ENCODE results near the gene ROBO1. TPM values are rescaled to one million over a fixed set of nuclear protein-coding genes. Genes with fewer than 3 reads are reported as not detected.

ROBO1 gene
- total RNA-seq, 2 experiments from 2014 or later, result not detected

- Mint-ChIP-seq H3K36me3 (ENCODE audit: low read depth) (no peaks in the 10 kb centered on the region), H3K27ac (no peak overlapping the region), H3K9me3 (no peaks in the 10 kb centered on the region)
These were observed 1122.0 kb downstream of the ROBO1 start for GRCh38 chr3:78645628-78646310.

GRCh38 chr3:78644847-78645246 is 1123.0 kb downstream of the ROBO1 start:
- CTCF ChIA-PET, result interaction anchor here (1.4 to 1.5 kb wide), 2 partner anchors 10 to 12 kb away, joined by 4 to 8 read pairs; no protein-coding TSS in a partner anchor
- Mint-ChIP-seq H3K4me3 (no peak overlapping the region), H3K27ac (no peak overlapping the region), H3K27me3 (no peaks in the 10 kb centered on the region), H3K9me3 (no peaks in the 10 kb centered on the region), H3K4me1 (no peaks in the 10 kb centered on the region), H3K36me3 (ENCODE audit: low read depth) (no peaks in the 10 kb centered on the region)
- no peak for DNase-seq
- POLR2A ChIA-PET, result no interaction called here

More at GRCh38 chr3:78645628-78646310, 1122.0 kb downstream of the ROBO1 start:
- Mint-ChIP-seq H3K27me3 (no peaks in the 10 kb centered on the region), H3K4me1 (no peaks in the 10 kb centered on the region), H3K4me3 (no peak overlapping the region)
- ChIA-PET CTCF (interaction anchor here (1.0 to 1.5 kb wide), 3 partner anchors 9 to 23 kb away, joined by 4 to 8 read pairs (median 4); no protein-coding TSS in a partner anchor), POLR2A (no interaction called here)
- DNase-seq, result no peak

- Mint-ChIP-seq H3K4me3 (no peak overlapping the region), H3K27me3 (no peaks in the 10 kb centered on the region), H3K27ac (no peak overlapping the region), H3K9me3 (no peaks in the 10 kb centered on the region), H3K4me1 (no peaks in the 10 kb centered on the region), H3K36me3 (ENCODE audit: low read depth) (no peaks in the 10 kb centered on the region)
- ChIA-PET CTCF (no interaction called here), POLR2A (no interaction called here)
- no peak for DNase-seq
These were observed 1125.4 kb downstream of the ROBO1 start for GRCh38 chr3:78642226-78643035.

GRCh38 chr3:78641703-78642102 is 1126.1 kb downstream of the ROBO1 start:
- Mint-ChIP-seq H3K36me3 (ENCODE audit: low read depth) (no peaks in the 10 kb centered on the region), H3K9me3 (no peaks in the 10 kb centered on the region), H3K27me3 (no peaks in the 10 kb centered on the region), H3K4me3 (no peak overlapping the region), H3K27ac (no peak overlapping the region), H3K4me1 (no peaks in the 10 kb centered on the region)
- CTCF ChIA-PET, result no interaction called here
- no peak for DNase-seq
- POLR2A ChIA-PET, result no interaction called here

- H3K27me3 Mint-ChIP-seq, result no peaks in the 10 kb centered on the region
These were observed 1133.5 kb downstream of the ROBO1 start for GRCh38 chr3:78634316-78634715.

GRCh38 chr3:78633626-78634025 is 1134.2 kb downstream of the ROBO1 start:
- CTCF ChIA-PET, result no interaction called here

More at GRCh38 chr3:78634316-78634715, 1133.5 kb downstream of the ROBO1 start:
- no peak overlapping the region for H3K4me3 Mint-ChIP-seq
- DNase-seq, result no peak
- H3K4me1 Mint-ChIP-seq, result no peaks in the 10 kb centered on the region
- peaks cover 3% of the 10 kb centered on the region for H3K9me3 Mint-ChIP-seq
- POLR2A ChIA-PET, result no interaction called here
- H3K36me3 Mint-ChIP-seq (ENCODE audit: low read depth), result no peaks in the 10 kb centered on the region
- CTCF ChIA-PET, result no interaction called here
- no peak overlapping the region for H3K27ac Mint-ChIP-seq

GRCh38 chr3:78632925-78633553 is 1134.8 kb downstream of the ROBO1 start:
- H3K4me1 Mint-ChIP-seq, result no peaks in the 10 kb centered on the region
- no peak overlapping the region for H3K4me3 Mint-ChIP-seq
- ChIA-PET CTCF (no interaction called here), POLR2A (no interaction called here)
- H3K36me3 Mint-ChIP-seq (ENCODE audit: low read depth), result no peaks in the 10 kb centered on the region
- H3K27me3 Mint-ChIP-seq, result no peaks in the 10 kb centered on the region
- no peak overlapping the region for H3K27ac Mint-ChIP-seq
- peaks cover 3% of the 10 kb centered on the region for H3K9me3 Mint-ChIP-seq
- no peak for DNase-seq

More at GRCh38 chr3:78633626-78634025, 1134.2 kb downstream of the ROBO1 start:
- no peak for DNase-seq
- H3K4me3 Mint-ChIP-seq, result no peak overlapping the region
- H3K4me1 Mint-ChIP-seq, result no peaks in the 10 kb centered on the region
- no peaks in the 10 kb centered on the region for H3K27me3 Mint-ChIP-seq
- H3K27ac Mint-ChIP-seq, result no peak overlapping the region
- peaks cover 3% of the 10 kb centered on the region for H3K9me3 Mint-ChIP-seq
- no peaks in the 10 kb centered on the region for H3K36me3 Mint-ChIP-seq (ENCODE audit: low read depth)
- POLR2A ChIA-PET, result no interaction called here

GRCh38 chr3:78629544-78629943 is 1138.3 kb downstream of the ROBO1 start:
- no peak for DNase-seq
- CTCF ChIA-PET, result no interaction called here
- no peaks in the 10 kb centered on the region for H3K4me1 Mint-ChIP-seq

GRCh38 chr3:78621061-78621716 is 1146.6 kb downstream of the ROBO1 start:
- Mint-ChIP-seq H3K27me3 (no peaks in the 10 kb centered on the region), H3K36me3 (ENCODE audit: low read depth) (no peaks in the 10 kb centered on the region), H3K27ac (no peak overlapping the region), H3K4me1 (no peaks in the 10 kb centered on the region), H3K4me3 (no peak overlapping the region), H3K9me3 (no peaks in the 10 kb centered on the region)
- no peak for DNase-seq
- POLR2A ChIA-PET, result no interaction called here
- CTCF ChIA-PET, result no interaction called here

More at GRCh38 chr3:78629544-78629943, 1138.3 kb downstream of the ROBO1 start:
- Mint-ChIP-seq H3K9me3 (peaks cover 3% of the 10 kb centered on the region), H3K27ac (no peak overlapping the region), H3K4me3 (no peak overlapping the region), H3K27me3 (no peaks in the 10 kb centered on the region), H3K36me3 (ENCODE audit: low read depth) (no peaks in the 10 kb centered on the region)
- POLR2A ChIA-PET, result no interaction called here

- CTCF ChIA-PET, result no interaction called here
- Mint-ChIP-seq H3K36me3 (ENCODE audit: low read depth) (no peaks in the 10 kb centered on the region), H3K4me1 (no peaks in the 10 kb centered on the region), H3K27me3 (no peaks in the 10 kb centered on the region), H3K4me3 (no peak overlapping the region), H3K27ac (no peak overlapping the region), H3K9me3 (no peaks in the 10 kb centered on the region)
- POLR2A ChIA-PET, result no interaction called here
- no peak for DNase-seq
These were observed 1153.3 kb downstream of the ROBO1 start for GRCh38 chr3:78614486-78614885.

- Mint-ChIP-seq H3K9me3 (no peaks in the 10 kb centered on the region), H3K27me3 (no peaks in the 10 kb centered on the region), H3K4me1 (no peaks in the 10 kb centered on the region), H3K27ac (no peak overlapping the region), H3K4me3 (no peak overlapping the region), H3K36me3 (ENCODE audit: low read depth) (no peaks in the 10 kb centered on the region)
- ChIA-PET POLR2A (no interaction called here), CTCF (no interaction called here)
- no peak for DNase-seq
These were observed 1154.3 kb downstream of the ROBO1 start for GRCh38 chr3:78613421-78613879.

- ChIA-PET CTCF (no interaction called here), POLR2A (no interaction called here)
- no peaks in the 10 kb centered on the region for H3K4me1 Mint-ChIP-seq
- peaks cover 2% of the 10 kb centered on the region for H3K9me3 Mint-ChIP-seq
- no peaks in the 10 kb centered on the region for H3K27me3 Mint-ChIP-seq
- DNase-seq, result no peak
- H3K27ac Mint-ChIP-seq, result no peak overlapping the region
- H3K36me3 Mint-ChIP-seq (ENCODE audit: low read depth), result no peaks in the 10 kb centered on the region
- H3K4me3 Mint-ChIP-seq, result no peak overlapping the region
These were observed 1156.5 kb downstream of the ROBO1 start for GRCh38 chr3:78611278-78611677.

GRCh38 chr3:78610462-78611125 is 1157.2 kb downstream of the ROBO1 start:
- Mint-ChIP-seq H3K27me3 (no peaks in the 10 kb centered on the region), H3K36me3 (ENCODE audit: low read depth) (no peaks in the 10 kb centered on the region), H3K27ac (no peak overlapping the region), H3K4me3 (no peak overlapping the region), H3K9me3 (peaks cover 2% of the 10 kb centered on the region), H3K4me1 (no peaks in the 10 kb centered on the region)
- DNase-seq, result no peak
- ChIA-PET POLR2A (no interaction called here), CTCF (no interaction called here)

Measured in activated CD4-positive, alpha-beta memory T cell treated with anti-CD3 and anti-CD28 coated beads, Interleukin-2, amount 10 ng/mL, durations not matched to agents 7 days and 5 days (primary cell).